ENCODE measurements around the gene KRT33A.

DNA sequence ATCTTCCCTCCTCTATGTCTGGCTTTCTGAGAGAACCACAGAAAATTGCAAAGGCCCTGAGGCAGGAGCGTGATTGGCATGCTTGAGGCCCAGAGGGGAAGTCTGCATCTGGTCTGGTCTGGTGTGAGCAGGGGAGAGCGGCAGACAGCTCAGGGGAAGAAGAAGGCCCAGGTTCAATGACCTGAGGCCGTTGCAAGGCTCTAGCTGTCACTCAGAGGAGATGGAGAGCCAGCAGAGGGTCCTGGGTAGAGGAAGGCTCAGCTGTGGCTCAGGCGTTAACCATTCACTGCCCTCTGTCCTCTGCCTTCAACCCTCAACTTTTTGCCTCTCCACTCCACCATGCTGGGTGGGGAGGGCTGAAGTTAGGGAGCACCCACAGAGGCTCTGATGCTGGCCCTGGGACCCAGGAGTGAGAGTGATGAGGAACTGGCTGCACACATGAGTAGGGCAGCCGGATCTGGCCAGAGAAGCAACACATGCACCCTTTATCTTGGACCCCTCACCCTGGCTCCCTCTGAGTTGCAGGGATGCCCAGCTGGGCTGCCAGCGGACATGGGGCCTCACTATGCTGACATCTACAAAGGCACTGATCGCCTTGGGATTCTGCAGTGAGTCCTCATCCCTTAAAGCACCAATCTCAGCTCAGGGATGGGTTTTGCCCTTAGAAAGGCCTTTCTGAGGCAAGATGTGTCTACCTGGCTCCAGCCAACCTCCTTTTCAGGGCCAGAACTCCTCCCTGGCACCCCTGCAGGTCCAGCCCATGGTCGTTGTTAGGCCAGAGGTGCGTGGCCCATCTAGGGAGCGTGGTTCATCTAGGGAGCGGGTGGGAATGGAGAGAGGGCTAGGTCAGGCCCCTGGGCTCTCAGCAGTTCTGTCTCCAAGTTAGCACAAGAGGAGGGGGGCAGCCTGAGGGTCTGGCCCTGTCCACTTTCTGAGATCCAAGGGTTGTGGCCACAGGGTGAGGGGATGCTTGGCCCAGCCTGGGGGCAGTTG lies 27.4 kb downstream of the KRT33A start:
- TF ChIP-seq RAD21 (IDR thresholded peaks at IDR 0.05): no peak
- TF ChIP-seq, protein P1, sequence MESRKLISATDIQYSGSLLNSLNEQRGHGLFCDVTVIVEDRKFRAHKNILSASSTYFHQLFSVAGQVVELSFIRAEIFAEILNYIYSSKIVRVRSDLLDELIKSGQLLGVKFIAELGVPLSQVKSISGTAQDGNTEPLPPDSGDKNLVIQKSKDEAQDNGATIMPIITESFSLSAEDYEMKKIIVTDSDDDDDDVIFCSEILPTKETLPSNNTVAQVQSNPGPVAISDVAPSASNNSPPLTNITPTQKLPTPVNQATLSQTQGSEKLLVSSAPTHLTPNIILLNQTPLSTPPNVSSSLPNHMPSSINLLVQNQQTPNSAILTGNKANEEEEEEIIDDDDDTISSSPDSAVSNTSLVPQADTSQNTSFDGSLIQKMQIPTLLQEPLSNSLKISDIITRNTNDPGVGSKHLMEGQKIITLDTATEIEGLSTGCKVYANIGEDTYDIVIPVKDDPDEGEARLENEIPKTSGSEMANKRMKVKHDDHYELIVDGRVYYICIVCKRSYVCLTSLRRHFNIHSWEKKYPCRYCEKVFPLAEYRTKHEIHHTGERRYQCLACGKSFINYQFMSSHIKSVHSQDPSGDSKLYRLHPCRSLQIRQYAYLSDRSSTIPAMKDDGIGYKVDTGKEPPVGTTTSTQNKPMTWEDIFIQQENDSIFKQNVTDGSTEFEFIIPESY (IDR thresholded peaks at IDR 0.05): no peak
- TF ChIP-seq, protein P2, sequence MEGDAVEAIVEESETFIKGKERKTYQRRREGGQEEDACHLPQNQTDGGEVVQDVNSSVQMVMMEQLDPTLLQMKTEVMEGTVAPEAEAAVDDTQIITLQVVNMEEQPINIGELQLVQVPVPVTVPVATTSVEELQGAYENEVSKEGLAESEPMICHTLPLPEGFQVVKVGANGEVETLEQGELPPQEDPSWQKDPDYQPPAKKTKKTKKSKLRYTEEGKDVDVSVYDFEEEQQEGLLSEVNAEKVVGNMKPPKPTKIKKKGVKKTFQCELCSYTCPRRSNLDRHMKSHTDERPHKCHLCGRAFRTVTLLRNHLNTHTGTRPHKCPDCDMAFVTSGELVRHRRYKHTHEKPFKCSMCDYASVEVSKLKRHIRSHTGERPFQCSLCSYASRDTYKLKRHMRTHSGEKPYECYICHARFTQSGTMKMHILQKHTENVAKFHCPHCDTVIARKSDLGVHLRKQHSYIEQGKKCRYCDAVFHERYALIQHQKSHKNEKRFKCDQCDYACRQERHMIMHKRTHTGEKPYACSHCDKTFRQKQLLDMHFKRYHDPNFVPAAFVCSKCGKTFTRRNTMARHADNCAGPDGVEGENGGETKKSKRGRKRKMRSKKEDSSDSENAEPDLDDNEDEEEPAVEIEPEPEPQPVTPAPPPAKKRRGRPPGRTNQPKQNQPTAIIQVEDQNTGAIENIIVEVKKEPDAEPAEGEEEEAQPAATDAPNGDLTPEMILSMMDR (IDR thresholded peaks at IDR 0.05; ENCODE audit: low read depth, low read length, missing input control): no peak
- TF ChIP-seq RXRA (IDR thresholded peaks at IDR 0.05): no peak
- TF ChIP-seq, protein P3, sequence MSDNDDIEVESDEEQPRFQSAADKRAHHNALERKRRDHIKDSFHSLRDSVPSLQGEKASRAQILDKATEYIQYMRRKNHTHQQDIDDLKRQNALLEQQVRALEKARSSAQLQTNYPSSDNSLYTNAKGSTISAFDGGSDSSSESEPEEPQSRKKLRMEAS (IDR thresholded peaks at IDR 0.05): no peak
- TF ChIP-seq SP1 (IDR thresholded peaks at IDR 0.05): no peak
- TF ChIP-seq, protein P4, sequence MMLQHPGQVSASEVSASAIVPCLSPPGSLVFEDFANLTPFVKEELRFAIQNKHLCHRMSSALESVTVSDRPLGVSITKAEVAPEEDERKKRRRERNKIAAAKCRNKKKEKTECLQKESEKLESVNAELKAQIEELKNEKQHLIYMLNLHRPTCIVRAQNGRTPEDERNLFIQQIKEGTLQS (IDR thresholded peaks at IDR 0.05): no peak
- no peak for TF ChIP-seq TAF1 (conservative IDR thresholded peaks at IDR 0.05)
- no peak for TF ChIP-seq YY1 (IDR thresholded peaks at IDR 0.05)
- TF ChIP-seq, protein P5, sequence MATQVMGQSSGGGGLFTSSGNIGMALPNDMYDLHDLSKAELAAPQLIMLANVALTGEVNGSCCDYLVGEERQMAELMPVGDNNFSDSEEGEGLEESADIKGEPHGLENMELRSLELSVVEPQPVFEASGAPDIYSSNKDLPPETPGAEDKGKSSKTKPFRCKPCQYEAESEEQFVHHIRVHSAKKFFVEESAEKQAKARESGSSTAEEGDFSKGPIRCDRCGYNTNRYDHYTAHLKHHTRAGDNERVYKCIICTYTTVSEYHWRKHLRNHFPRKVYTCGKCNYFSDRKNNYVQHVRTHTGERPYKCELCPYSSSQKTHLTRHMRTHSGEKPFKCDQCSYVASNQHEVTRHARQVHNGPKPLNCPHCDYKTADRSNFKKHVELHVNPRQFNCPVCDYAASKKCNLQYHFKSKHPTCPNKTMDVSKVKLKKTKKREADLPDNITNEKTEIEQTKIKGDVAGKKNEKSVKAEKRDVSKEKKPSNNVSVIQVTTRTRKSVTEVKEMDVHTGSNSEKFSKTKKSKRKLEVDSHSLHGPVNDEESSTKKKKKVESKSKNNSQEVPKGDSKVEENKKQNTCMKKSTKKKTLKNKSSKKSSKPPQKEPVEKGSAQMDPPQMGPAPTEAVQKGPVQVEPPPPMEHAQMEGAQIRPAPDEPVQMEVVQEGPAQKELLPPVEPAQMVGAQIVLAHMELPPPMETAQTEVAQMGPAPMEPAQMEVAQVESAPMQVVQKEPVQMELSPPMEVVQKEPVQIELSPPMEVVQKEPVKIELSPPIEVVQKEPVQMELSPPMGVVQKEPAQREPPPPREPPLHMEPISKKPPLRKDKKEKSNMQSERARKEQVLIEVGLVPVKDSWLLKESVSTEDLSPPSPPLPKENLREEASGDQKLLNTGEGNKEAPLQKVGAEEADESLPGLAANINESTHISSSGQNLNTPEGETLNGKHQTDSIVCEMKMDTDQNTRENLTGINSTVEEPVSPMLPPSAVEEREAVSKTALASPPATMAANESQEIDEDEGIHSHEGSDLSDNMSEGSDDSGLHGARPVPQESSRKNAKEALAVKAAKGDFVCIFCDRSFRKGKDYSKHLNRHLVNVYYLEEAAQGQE (IDR thresholded peaks at IDR 0.05): no peak
- no peak for TF ChIP-seq NR2F2 (IDR thresholded peaks at IDR 0.05)
- TF ChIP-seq GABPA (IDR thresholded peaks at IDR 0.05 in 1 of 2, conservative IDR thresholded peaks at IDR 0.05 in 1 of 2): no peak
